ENCODE data around the gene RPL23. TPM values are rescaled to one million over a fixed set of nuclear protein-coding genes. Genes with fewer than 3 reads are reported as not detected.
A peak's percentile ranks its signal among the peaks of the same experiment; 100 is the strongest.

RPL23 gene
- polyA plus RNA-seq (2012; ENCODE audit: insufficient read depth, insufficient read length) = 2,665 TPM

DNA sequence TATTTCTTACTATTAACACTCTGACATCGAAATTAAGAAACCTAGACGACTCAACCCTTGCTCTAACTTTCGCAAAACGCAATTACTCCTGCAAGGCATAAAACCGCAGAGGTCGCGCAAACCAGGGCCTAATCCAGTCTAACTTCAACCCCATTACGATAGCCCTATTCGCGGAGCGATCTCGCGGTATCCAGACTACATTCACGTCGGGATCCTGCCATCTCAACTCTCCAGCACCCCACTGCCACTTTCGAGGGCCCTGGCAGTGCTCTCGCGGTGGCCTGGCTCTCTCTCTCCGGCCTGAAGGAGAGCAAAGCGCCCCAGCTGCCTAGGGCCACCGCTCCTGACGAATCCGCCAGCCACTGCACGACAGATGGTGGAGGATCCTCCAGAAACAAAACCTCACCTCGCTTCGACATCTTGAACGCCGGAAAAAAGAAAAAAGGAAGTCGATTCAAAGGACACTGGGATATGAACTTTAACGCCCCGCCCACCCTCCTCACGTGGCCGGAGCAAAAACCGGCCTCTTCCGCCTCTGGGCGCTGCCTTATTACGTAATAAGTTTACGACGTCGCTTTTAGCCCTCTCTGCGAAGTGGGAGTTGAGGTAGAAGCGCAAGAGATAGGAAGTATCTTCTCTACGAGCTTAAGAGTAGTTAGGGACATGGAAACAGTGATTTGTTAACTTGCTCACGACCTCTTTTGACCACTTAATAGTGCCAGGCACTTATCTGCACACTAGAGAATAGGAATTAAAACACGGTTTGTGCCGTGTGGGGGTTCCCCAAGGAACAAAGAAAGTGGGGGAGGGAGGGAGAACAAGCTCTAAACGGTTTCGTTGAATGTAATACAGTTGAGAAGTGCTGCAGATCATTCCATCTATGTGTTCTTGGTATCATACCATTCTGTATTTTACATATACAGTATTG, at the start of gene RPL23:
TSS of gene RPL23 (minus strand) at position 430 of the 928 bp plus-strand sequence. CDS start at position 419, 11 bp downstream.
- H3K4me3 ChIP-seq (ENCODE audit: low read length) = peak within 1 kb of the TSS; percentile 72
- DNase-seq (ENCODE audit: low read depth, low spot score) = peak; percentile 97

DNA sequence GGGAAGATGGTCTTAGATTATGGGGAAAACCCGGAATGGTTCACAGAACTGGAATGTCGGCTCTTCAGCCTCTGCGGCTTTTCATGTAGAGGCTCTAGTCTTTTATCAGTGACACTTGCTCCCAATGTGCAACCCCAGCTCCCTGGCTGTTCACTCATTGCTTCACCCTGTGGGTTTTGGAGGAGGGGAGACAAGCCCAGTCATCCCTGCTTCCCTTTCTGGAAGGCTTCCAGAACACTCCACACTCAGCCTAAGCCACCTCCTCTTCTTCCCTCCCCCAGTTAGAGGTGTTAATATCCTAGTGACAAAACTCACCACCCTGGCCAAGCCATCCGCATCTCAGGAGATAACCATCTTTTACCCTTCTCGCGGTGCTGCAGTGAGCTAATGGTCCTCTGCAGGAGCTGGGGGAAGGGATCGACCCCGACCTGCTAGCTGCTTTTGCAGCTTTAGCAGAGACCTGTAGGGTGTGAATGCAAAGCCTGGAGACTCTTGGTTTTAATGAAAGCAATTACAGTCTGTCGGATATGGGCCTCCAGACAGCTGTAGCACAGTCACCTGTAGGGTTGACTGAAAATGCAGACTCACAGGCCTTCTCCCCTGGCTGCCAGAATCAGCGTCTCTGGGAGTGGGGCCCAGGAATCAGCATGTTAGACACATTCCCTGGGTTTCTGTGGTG, 47.6 kb upstream of the RPL23 start:
- no peak overlapping the region for H3K4me3 ChIP-seq (ENCODE audit: low read length)
- peak; percentile 54 for DNase-seq (ENCODE audit: low read depth, low spot score)

DNA sequence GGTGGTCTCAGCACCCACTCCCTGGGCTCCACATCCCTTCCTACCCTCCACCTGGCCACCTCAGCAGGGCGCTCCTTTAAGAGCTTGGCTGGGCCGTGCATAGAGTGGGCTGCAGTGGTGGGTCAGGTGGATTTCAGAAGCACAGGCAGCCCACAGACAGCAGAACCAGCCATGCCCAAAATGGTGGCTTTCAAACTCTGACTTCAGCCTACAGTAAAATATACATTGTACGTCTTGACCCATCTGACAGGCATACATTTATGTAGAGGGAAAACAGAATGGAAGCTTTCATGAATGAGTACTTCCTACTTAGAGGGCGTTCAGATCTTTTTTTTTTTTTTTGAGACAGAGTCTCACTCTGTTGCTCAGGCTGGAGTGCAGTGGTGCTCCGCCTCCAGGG, 45.9 kb upstream of the RPL23 start:
- DNase-seq (ENCODE audit: low read depth, low spot score) = no peak

GRCh38 chr17:38898812-38899348, 45.4 kb upstream of the RPL23 start:
- DNase-seq (ENCODE audit: low read depth, low spot score) = peak; percentile 88
- H3K4me3 ChIP-seq (ENCODE audit: low read length) = peak overlapping the region; percentile 51

More for the DNA sequence above, 45.9 kb upstream of the RPL23 start:
- peak overlapping the region; percentile 51 for H3K4me3 ChIP-seq (ENCODE audit: low read length)

DNA sequence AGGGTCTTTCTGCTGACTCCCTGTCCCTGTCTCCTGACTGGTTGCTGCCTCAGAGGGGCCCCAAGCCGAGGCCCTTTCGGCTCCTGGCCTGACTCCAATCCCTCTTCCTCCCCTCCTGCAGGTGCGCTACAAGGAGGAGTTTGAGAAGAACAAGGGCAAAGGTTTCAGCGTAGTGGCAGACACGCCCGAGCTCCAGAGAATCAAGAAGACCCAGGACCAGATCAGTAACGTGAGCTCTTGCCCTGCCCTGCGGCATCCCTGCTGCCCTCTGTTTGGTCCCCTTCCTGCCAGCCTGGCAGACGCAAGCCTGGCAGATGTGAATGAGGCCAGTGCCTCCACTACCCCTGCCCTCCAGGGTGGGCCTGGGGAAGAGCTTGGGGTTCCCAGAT, 44.8 kb upstream of the RPL23 start:
- DNase-seq (ENCODE audit: low read depth, low spot score) = peak; percentile 65
- peak overlapping the region; percentile 51 for H3K4me3 ChIP-seq (ENCODE audit: low read length)

- peak overlapping the region; percentile 51 for H3K4me3 ChIP-seq (ENCODE audit: low read length)
- DNase-seq (ENCODE audit: low read depth, low spot score) = no peak
Measured at GRCh38 chr17:38897671-38898290, 44.3 kb upstream of the RPL23 start.

DNA sequence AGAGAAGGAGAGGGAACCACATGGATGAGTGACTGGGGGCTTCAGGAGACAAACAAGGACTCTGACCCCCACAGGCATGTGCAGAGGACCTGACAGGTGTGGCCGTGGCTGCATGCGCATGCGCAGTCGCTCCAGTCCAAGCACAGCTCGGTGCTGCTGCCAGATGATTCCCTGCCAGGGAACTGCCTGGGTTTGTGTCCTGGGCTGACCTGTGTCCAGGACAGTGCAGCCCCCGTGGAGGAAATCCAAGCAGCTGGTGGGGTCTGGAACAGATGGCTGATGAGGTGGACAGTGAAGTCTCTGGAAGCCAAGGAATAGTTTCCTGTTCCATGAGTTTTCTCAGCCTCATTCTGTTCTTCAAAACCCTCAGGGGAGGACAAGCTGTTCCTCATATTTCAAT, 43.7 kb upstream of the RPL23 start:
- DNase-seq (ENCODE audit: low read depth, low spot score) = no peak
- no peak overlapping the region for H3K4me3 ChIP-seq (ENCODE audit: low read length)

GRCh38 chr17:38896346-38896954, 42.9 kb upstream of the RPL23 start:
- DNase-seq (ENCODE audit: low read depth, low spot score) = no peak
- no peak overlapping the region for H3K4me3 ChIP-seq (ENCODE audit: low read length)

GRCh38 chr17:38894276-38894675, 40.8 kb upstream of the RPL23 start:
- no peak overlapping the region for H3K4me3 ChIP-seq (ENCODE audit: low read length)
- no peak for DNase-seq (ENCODE audit: low read depth, low spot score)

- H3K4me3 ChIP-seq (ENCODE audit: low read length) = no peak overlapping the region
- DNase-seq (ENCODE audit: low read depth, low spot score) = no peak
Measured at GRCh38 chr17:38893607-38894006, 40.1 kb upstream of the RPL23 start.

- no peak overlapping the region for H3K4me3 ChIP-seq (ENCODE audit: low read length)
- DNase-seq (ENCODE audit: low read depth, low spot score) = no peak
Measured at GRCh38 chr17:38893113-38893512, 39.6 kb upstream of the RPL23 start.

DNA sequence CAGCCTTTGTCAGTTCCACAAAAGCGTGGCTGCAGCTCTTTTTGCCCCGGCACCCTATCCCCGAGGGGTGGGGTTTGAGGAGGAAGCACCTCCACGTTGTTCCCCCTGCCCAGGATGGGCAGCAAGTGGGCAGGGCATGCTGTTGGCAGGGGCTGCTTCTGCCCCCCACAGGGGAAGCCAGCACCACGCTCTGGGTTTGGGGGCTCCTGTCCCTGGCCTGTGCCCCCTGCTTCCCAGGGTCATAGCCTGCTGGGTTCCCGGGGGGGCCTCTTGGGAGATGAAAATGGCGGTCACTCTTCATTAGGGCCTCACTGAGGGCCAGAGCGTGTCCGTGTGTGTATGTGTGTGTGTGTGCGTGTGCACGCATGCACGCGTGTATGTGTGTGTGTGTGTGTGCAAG, 39.1 kb upstream of the RPL23 start:
- DNase-seq (ENCODE audit: low read depth, low spot score) = no peak
- H3K4me3 ChIP-seq (ENCODE audit: low read length) = no peak overlapping the region

GRCh38 chr17:38892083-38892482, 38.6 kb upstream of the RPL23 start:
- no peak for DNase-seq (ENCODE audit: low read depth, low spot score)
- no peak overlapping the region for H3K4me3 ChIP-seq (ENCODE audit: low read length)

- DNase-seq (ENCODE audit: low read depth, low spot score) = peak; percentile 66
Measured at GRCh38 chr17:38891441-38891840, 37.9 kb upstream of the RPL23 start.

DNA sequence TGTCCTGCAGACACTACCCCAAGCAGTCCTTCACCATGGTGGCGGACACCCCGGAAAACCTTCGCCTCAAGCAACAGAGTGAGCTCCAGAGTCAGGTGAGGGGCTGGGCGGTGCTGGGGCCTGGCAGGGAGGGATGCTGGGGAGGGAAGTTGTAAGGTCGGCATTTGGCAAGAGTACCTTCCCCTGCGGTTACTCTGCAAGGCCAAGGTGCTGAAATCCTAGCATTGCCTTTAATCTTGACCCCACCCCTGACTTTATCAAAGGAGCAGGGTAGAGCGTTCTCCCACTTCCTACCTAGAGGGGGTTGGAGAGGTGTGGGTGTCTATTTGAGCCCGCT, 36.9 kb upstream of the RPL23 start:
- H3K4me3 ChIP-seq (ENCODE audit: low read length) = peak overlapping the region; percentile 1; the same call in 1 of the 2 replicates
- peak; percentile 81 for DNase-seq (ENCODE audit: low read depth, low spot score)

More at GRCh38 chr17:38891441-38891840, 37.9 kb upstream of the RPL23 start:
- H3K4me3 ChIP-seq (ENCODE audit: low read length) = no peak overlapping the region

GRCh38 chr17:38889745-38890409, 36.4 kb upstream of the RPL23 start:
- H3K4me3 ChIP-seq (ENCODE audit: low read length) = peak overlapping the region; percentile 1; the same call in 1 of the 2 replicates
- no peak for DNase-seq (ENCODE audit: low read depth, low spot score)

DNA sequence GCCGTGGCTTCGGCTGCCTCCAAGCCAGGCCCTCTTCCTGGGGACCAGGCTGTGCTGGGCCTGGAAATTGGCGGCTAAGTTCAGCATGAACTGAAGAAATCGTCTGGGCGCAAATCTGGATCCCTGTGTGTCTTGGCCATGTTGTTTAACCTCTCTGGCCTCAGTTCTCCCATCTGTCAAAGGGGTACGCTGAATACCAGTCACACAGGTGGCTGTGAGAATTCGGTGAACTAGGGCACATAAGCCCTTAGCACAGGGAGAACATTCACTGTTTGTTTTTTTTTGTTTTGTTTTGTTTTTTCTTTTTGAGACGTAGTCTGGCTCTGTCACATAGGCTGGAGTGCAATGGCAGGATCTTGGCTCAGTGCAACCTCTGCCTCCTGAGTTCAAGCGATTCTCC, 35.3 kb upstream of the RPL23 start:
- H3K4me3 ChIP-seq (ENCODE audit: low read length) = no peak overlapping the region
- DNase-seq (ENCODE audit: low read depth, low spot score) = no peak

GRCh38 chr17:38886643-38887010, 33.1 kb upstream of the RPL23 start:
- no peak overlapping the region for H3K4me3 ChIP-seq (ENCODE audit: low read length)
- no peak for DNase-seq (ENCODE audit: low read depth, low spot score)
